B cell (primary cell): ENCODE results near the gene F12. TPM values are rescaled to one million over a fixed set of nuclear protein-coding genes. Genes with fewer than 3 reads are reported as not detected.
"Not testable (repeated sequence)": the region's sequence is repeated elsewhere in the genome, so short reads cannot be mapped to it uniquely, and the experiment has no call there.

ENCODE experiments used
- ATAC-seq: fragments of 200-7000 bp; cut with Tn5 transposase; one replicate; pipeline ENCODE4 v1.10.0; 2021; ENCODE audit warnings: low read depth, mild to moderate bottlenecking, moderate number of reproducible peaks, moderate library complexity
- CTCF ChIA-PET: fragments of 350-600 bp; sonication (Branson Sonifier 250); formaldehyde crosslinking; loops from one replicate; lab custom pipeline; 2021; ENCODE audit warnings: antibody characterized with exemption, inconsistent platforms; lab: Charles Lee
- POLR2A ChIA-PET: fragments of 350-600 bp; sonication (Branson Sonifier 250); formaldehyde crosslinking; loops from one replicate; lab custom pipeline; 2021; ENCODE audit warnings: antibody characterized with exemption; lab: Charles Lee
- DNase-seq: peaks from one replicate; pipeline ENCODE4 v3.0.0; 2013
- H2AFZ ChIP-seq: 2 replicates; pipeline ENCODE4 v1.6.1; 2012; ENCODE audit warnings: mild to moderate bottlenecking, low read depth, low read length; ENCODE audit not compliant: insufficient read depth, poor library complexity, severe bottlenecking
- H3K27ac ChIP-seq, 2 donors: 1 replicate in 1 of 2; 2 replicates in 1 of 2; pipeline ENCODE4 v1.5.1; 2012 to 2013; ENCODE audit warnings: low read length in 2 of 2, mild to moderate bottlenecking in 2 of 2, moderate library complexity in 1 of 2
- H3K27me3 ChIP-seq, 4 experiments: fragments of 200-600 bp in 1 of 4; sonication (generic) in 1 of 4; replicated peaks in 1 of 4; 1 replicate in 2 of 4; 2 replicates in 2 of 4; pipeline versions ENCODE4 v1.6.1 to v1.7.0; 2013 to 2016; ENCODE audit warnings: low read length in 3 of 4, mild to moderate bottlenecking in 2 of 4, mixed read lengths in 1 of 4, moderate library complexity in 1 of 4; ENCODE audit not compliant: insufficient read depth in 4 of 4, control insufficient read depth in 3 of 4; ENCODE audit errors: control extremely low read depth in 1 of 4
- H3K36me3 ChIP-seq, 2 experiments: replicated peaks in 1 of 2; 1 replicate in 1 of 2; 2 replicates in 1 of 2; pipeline versions ENCODE4 v1.6.1 to v1.7.1; 2013; ENCODE audit warnings: low read length in 1 of 2; ENCODE audit not compliant: insufficient read depth in 2 of 2, control insufficient read depth in 1 of 2; ENCODE audit errors: control extremely low read depth in 1 of 2, extremely low read depth in 1 of 2
- H3K4me1 ChIP-seq, 2 donors: fragments of 200-600 bp in 1 of 2; sonication (generic) in 1 of 2; 1 replicate in 1 of 2; 2 replicates in 1 of 2; pipeline versions ENCODE4 v1.5.1 to v1.6.1; 2013 to 2017; ENCODE audit warnings: low read length in 2 of 2; ENCODE audit not compliant: control insufficient read depth in 2 of 2, insufficient read depth in 2 of 2
- H3K4me2 ChIP-seq: replicated peaks from 2 replicates; pipeline ENCODE3; 2012; ENCODE audit warnings: mild to moderate bottlenecking, low read depth, low read length; ENCODE audit not compliant: poor library complexity, severe bottlenecking
- H3K4me3 ChIP-seq, 5 experiments: fragments of 200-600 bp in 1 of 5; sonication (generic) in 1 of 5; 1 replicate in 3 of 5; 2 replicates in 2 of 5; pipeline versions ENCODE4 v1.5.1 to v1.7.0; 2011 to 2016; ENCODE audit warnings: low read length in 4 of 5, mild to moderate bottlenecking in 4 of 5, low read depth in 2 of 5, control low read depth in 1 of 5, moderate library complexity in 1 of 5; ENCODE audit not compliant: insufficient read depth in 1 of 5; ENCODE audit errors: control extremely low read depth in 1 of 5, extremely low read depth in 1 of 5
- H3K79me2 ChIP-seq: fragments of 200-600 bp; sonication (generic); one replicate; pipeline ENCODE4 v1.6.0; 2016; ENCODE audit warnings: low read length; ENCODE audit not compliant: control insufficient read depth, insufficient read depth
- H3K9ac ChIP-seq: fragments of 200-600 bp; sonication (generic); 2 replicates; pipeline ENCODE4 v1.6.1; 2017; ENCODE audit warnings: mild to moderate bottlenecking, low read length, moderate library complexity
- H3K9me3 ChIP-seq, 3 donors: one replicate each; pipeline versions ENCODE4 v1.6.1 to v1.7.1; 2013; ENCODE audit warnings: low read length in 2 of 3; ENCODE audit not compliant: control insufficient read depth in 2 of 3, insufficient read depth in 1 of 3; ENCODE audit errors: control extremely low read depth in 1 of 3
- H4K20me1 ChIP-seq: 2 replicates; pipeline ENCODE4 v1.6.0; 2012; ENCODE audit warnings: mild to moderate bottlenecking, low read length; ENCODE audit not compliant: insufficient read depth, control insufficient read depth, poor library complexity, severe bottlenecking
- H3K27ac Mint-ChIP-seq: one replicate; pipeline ENCODE4 v1.8.0; 2021; ENCODE audit warnings: mixed read lengths
- H3K27me3 Mint-ChIP-seq: one replicate; pipeline ENCODE4 v1.8.0; 2021; ENCODE audit warnings: mixed read lengths
- H3K4me1 Mint-ChIP-seq: one replicate; pipeline ENCODE4 v1.8.0; 2021; ENCODE audit warnings: mixed read lengths
- H3K4me3 Mint-ChIP-seq: one replicate; pipeline ENCODE4 v1.8.0; 2021; ENCODE audit warnings: mixed read lengths
- H3K9me3 Mint-ChIP-seq: one replicate; pipeline ENCODE4 v1.8.0; 2022; ENCODE audit warnings: mixed read lengths; ENCODE audit not compliant: insufficient read depth
- EZH2 ChIP-seq: IDR thresholded peaks from 2 replicates; pipeline ENCODE4 v1.6.1; 2012; ENCODE audit warnings: borderline replicate concordance, low read depth, mild to moderate bottlenecking, moderate library complexity, low read length; ENCODE audit not compliant: insufficient read depth, poor library complexity, severe bottlenecking
- WGBS: methylation state at CpG from one replicate; pipeline ENCODE4 v1.1.5; 2013; ENCODE audit warnings: missing lambda C conversion rate; ENCODE audit not compliant: insufficient coverage; 5-methylcytosine and 5-hydroxymethylcytosine counted together
- intact Hi-C: fragments of 100-400 bp; cut with micrococcal nuclease; formaldehyde crosslinking; loops from one replicate; pipeline ENCODE4 v1.10.0; 2022
- polyA plus RNA-seq: library from polyadenylated mRNA; depleted of rRNA; stranded (reverse); fragments of >200 nt; gene quantifications from 2 replicates; pipeline ENCODE4 v1.2.3, GENCODE V29; 2012
- total RNA-seq, 2 donors: library from RNA; stranded (reverse); fragments of 120-200 nt in 1 of 2; gene quantifications; 1 replicate in 1 of 2; 2 replicates in 1 of 2; pipeline versions ENCODE4 v1.2.3 to v1.2.4, GENCODE V29; 2013 to 2022
- TF ChIP-seq, protein P1 (sequence below): fragments of 200-600 bp; IDR thresholded peaks from one replicate; pipeline ENCODE4 v1.8.0; 2022; ENCODE audit warnings: antibody characterized with exemption, mild to moderate bottlenecking

F12 gene
- total and polyA plus RNA-seq, 2 donors (not counting 1 experiment from before 2014, with no cell fraction given), result 3.1 TPM; not detected in 1

DNA sequence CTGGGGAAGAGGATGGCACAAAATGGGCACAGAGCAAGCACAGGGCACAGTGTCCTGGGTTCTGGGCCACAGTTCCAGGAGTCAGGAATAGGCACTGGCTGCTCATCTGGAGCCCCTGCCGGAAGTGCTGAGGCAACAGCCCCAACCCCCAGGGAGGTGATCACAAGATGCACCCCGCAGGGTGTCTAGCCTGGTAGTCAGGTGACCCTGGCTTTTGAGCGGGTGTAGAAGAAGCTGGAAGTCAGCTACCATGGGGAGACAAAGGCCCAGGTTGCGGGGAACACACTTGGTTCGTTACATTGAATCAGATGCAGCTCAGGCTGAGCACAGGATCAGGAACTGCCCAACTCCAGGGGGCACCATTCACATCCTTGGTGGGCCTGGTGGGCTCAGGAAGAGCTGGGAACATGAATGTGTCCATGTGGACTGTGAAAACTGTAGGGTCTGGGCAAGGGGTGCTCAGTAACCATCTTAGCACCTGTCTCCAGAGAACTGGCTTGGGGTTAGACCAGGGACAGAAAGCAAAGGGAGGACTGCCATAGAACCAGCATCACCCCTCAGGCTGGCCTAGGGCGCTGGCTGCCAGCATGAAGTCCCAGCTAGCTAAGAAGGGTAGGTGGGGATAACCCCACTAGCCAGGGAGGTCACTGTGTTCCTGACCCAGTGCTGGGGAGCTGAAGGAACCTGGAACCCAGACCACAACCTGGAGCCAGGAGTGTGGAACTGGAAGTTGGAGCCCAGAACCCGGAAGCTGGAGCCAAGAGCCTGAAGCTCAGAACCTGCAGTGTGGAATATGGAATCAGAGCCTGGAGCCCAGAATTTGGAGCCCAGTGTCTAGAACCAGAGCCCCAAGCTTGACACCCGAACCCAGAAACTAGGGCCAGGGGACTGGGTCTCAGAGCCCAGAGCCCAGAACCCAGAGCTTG lies 31.2 kb downstream of the F12 start:
- Mint-ChIP-seq H3K27ac (no peak overlapping the region), H3K9me3 (no peaks in the 10 kb centered on the region), H3K27me3 (peaks cover 4% of the 10 kb centered on the region), H3K4me3 (no peak overlapping the region), H3K4me1 (peaks cover 3% of the 10 kb centered on the region)
- POLR2A ChIA-PET, result interaction anchor here (0.6 kb wide), 1 partner anchor 119 kb away, joined by 6 read pairs; no protein-coding TSS in a partner anchor
- no peaks in the 10 kb centered on the region for H3K9me3 ChIP-seq
- TF ChIP-seq EZH2, result no peak
- H4K20me1 ChIP-seq, result no peaks in the 10 kb centered on the region
- peaks cover 0 to 6% (median 0%) of the 10 kb centered on the region in 4 experiments for H3K27me3 ChIP-seq
- H3K4me3 ChIP-seq, result no peak overlapping the region
- no peak overlapping the region for H3K27ac ChIP-seq
- H2AFZ ChIP-seq, result no peak overlapping the region
- intact Hi-C loops, result no loop called here
- DNase-seq (no peak), ATAC-seq (no peak)
- peaks cover 0 to under 1% of the 10 kb centered on the region in 2 donors for H3K4me1 ChIP-seq
- no peak overlapping the region for H3K9ac ChIP-seq
- H3K36me3 ChIP-seq, result peaks cover 0 to 3% of the 10 kb centered on the region in 2 experiments
- no peak overlapping the region for H3K4me2 ChIP-seq
- no peaks in the 10 kb centered on the region for H3K79me2 ChIP-seq
- CTCF ChIA-PET, result interaction anchor here (0.7 to 2.2 kb wide), 6 partner anchors 9 to 743 kb away, joined by 3 to 12 read pairs (median 6); no protein-coding TSS in a partner anchor
- WGBS, result 90% methylated on average over 7 of the region's 8 CpGs

DNA sequence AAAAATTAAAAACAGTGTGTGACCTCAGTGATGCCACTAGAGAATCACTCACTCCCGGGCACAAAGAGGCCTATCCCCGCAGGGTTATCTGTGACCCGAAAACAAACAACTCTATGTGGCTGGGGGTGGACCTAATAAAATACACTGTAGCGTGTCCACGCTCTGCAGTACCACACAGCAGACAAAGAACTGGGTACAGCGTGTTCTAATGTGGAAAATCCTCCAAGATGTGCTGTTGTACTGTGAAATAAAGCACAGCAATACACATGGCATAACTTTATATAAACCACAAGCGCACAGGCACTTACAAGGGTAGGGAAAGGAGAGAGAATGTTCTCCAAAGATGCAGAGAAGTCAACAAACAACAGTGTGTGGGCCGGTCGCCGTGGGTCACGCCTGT lies 33.3 kb downstream of the F12 start:
- H3K36me3 ChIP-seq, result peaks cover 0 to 15% of the 10 kb centered on the region in 2 experiments
- POLR2A ChIA-PET, result no interaction called here
- Mint-ChIP-seq H3K4me1 (peaks cover 22% of the 10 kb centered on the region), H3K4me3 (no peak overlapping the region), H3K27me3 (no peaks in the 10 kb centered on the region), H3K27ac (no peak overlapping the region), H3K9me3 (no peaks in the 10 kb centered on the region)
- no peak overlapping the region for H3K4me2 ChIP-seq
- peaks cover 19 to 20% of the 10 kb centered on the region in 2 donors for H3K4me1 ChIP-seq
- H3K27me3 ChIP-seq, result no peaks in the 10 kb centered on the region
- TF ChIP-seq, protein P1, sequence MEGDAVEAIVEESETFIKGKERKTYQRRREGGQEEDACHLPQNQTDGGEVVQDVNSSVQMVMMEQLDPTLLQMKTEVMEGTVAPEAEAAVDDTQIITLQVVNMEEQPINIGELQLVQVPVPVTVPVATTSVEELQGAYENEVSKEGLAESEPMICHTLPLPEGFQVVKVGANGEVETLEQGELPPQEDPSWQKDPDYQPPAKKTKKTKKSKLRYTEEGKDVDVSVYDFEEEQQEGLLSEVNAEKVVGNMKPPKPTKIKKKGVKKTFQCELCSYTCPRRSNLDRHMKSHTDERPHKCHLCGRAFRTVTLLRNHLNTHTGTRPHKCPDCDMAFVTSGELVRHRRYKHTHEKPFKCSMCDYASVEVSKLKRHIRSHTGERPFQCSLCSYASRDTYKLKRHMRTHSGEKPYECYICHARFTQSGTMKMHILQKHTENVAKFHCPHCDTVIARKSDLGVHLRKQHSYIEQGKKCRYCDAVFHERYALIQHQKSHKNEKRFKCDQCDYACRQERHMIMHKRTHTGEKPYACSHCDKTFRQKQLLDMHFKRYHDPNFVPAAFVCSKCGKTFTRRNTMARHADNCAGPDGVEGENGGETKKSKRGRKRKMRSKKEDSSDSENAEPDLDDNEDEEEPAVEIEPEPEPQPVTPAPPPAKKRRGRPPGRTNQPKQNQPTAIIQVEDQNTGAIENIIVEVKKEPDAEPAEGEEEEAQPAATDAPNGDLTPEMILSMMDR, result no peak
- no peak for TF ChIP-seq EZH2
- H3K27ac ChIP-seq, result no peak overlapping the region
- no peak overlapping the region for H3K9ac ChIP-seq
- H4K20me1 ChIP-seq, result peaks cover 13% of the 10 kb centered on the region
- H3K4me3 ChIP-seq, result no peak overlapping the region
- DNase-seq (no peak), ATAC-seq (no peak)
- WGBS, result 79% methylated on average over 6 of the region's 11 CpGs
- no peak overlapping the region for H2AFZ ChIP-seq
- CTCF ChIA-PET, result no interaction called here
- H3K9me3 ChIP-seq, result no peaks in the 10 kb centered on the region
- intact Hi-C loops, result no loop called here
- no peaks in the 10 kb centered on the region for H3K79me2 ChIP-seq

DNA sequence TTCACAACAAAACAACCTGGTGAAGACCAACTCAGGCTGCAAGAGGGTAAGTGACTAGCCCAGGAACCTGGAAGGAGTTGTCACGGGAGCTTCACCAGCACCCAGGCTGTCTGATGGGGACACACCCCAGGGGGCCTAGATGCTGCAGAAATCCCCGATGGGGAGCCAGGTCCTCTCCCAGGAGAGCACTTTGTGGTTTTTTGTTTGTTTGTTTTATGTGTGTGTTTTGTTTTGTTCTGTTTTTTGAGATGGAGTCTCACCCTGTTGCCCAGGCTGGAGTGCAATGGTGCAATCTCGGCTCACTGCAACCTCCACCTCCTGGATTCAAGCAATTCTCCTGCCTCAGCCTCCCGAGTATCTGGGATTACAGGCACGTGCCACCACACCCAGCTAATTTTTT lies 33.8 kb downstream of the F12 start:
- H2AFZ ChIP-seq, H3K79me2 ChIP-seq, H3K9me3 Mint-ChIP-seq, H3K4me3 Mint-ChIP-seq, H3K27ac ChIP-seq, POLR2A ChIA-PET, H3K9me3 ChIP-seq, H3K27me3 Mint-ChIP-seq, H3K27ac Mint-ChIP-seq, H3K4me3 ChIP-seq, CTCF ChIA-PET, ATAC-seq, DNase-seq, H3K27me3 ChIP-seq, intact Hi-C loops, H3K4me2 ChIP-seq, H3K9ac ChIP-seq: not testable (repeated sequence)
- H3K4me1 ChIP-seq, result peaks cover 20% of the 10 kb centered on the region in 2 donors
- peaks cover 0 to 15% of the 10 kb centered on the region in 2 experiments for H3K36me3 ChIP-seq
- H4K20me1 ChIP-seq, result peaks cover 14% of the 10 kb centered on the region
- peaks cover 23% of the 10 kb centered on the region for H3K4me1 Mint-ChIP-seq
- 59% methylated on average over 2 of the region's 5 CpGs for WGBS
